Activated T-helper 2 cell treated with anti-CD3 and anti-CD28 coated beads, Interferon-gamma antibody, Interleukin-2, Interleukin-4, amounts not matched to agents 10 μg/mL and 5 μg/mL and 100 μg/mL, durations not matched to agents 14 hours and 24 hours and 36 hours (primary cell): ENCODE measurements around the gene KLF9. TPM values are rescaled to one million over a fixed set of nuclear protein-coding genes. Genes with fewer than 3 reads are reported as not detected.
"Not testable (repeated sequence)": the region's sequence is repeated elsewhere in the genome, so short reads cannot be mapped to it uniquely, and the experiment has no call there.

Experiments
- DNase-seq: peaks from one replicate; pipeline ENCODE4 v3.0.0; 2021; ENCODE audit warnings: low spot score
- H3K27ac Mint-ChIP-seq: one replicate; pipeline ENCODE4 v1.8.0; 2021; ENCODE audit warnings: mixed read lengths
- H3K27me3 Mint-ChIP-seq: one replicate; pipeline ENCODE4 v1.8.0; 2021; ENCODE audit warnings: low read depth, mixed read lengths
- H3K36me3 Mint-ChIP-seq: one replicate; pipeline ENCODE4 v1.8.0; 2021; ENCODE audit warnings: low read depth, mixed read lengths
- H3K4me1 Mint-ChIP-seq: one replicate; pipeline ENCODE4 v1.8.0; 2021; ENCODE audit warnings: low read depth, mixed read lengths
- H3K4me3 Mint-ChIP-seq: one replicate; pipeline ENCODE4 v1.8.0; 2021; ENCODE audit warnings: low read depth, mild to moderate bottlenecking, moderate library complexity, mixed read lengths
- H3K9me3 Mint-ChIP-seq: one replicate; pipeline ENCODE4 v1.8.0; 2021; ENCODE audit warnings: mixed read lengths
- intact Hi-C: fragments of 100-400 bp; cut with micrococcal nuclease; formaldehyde crosslinking; loops from one replicate; pipeline ENCODE4 v1.15.1; 2023
- total RNA-seq: library from RNA; stranded (reverse); gene quantifications from 2 replicates; pipeline ENCODE4 v1.2.3, GENCODE V29; 2022

Gene KLF9
- total RNA-seq, 1 donor from 2014 or later: 13.7 TPM

DNA sequence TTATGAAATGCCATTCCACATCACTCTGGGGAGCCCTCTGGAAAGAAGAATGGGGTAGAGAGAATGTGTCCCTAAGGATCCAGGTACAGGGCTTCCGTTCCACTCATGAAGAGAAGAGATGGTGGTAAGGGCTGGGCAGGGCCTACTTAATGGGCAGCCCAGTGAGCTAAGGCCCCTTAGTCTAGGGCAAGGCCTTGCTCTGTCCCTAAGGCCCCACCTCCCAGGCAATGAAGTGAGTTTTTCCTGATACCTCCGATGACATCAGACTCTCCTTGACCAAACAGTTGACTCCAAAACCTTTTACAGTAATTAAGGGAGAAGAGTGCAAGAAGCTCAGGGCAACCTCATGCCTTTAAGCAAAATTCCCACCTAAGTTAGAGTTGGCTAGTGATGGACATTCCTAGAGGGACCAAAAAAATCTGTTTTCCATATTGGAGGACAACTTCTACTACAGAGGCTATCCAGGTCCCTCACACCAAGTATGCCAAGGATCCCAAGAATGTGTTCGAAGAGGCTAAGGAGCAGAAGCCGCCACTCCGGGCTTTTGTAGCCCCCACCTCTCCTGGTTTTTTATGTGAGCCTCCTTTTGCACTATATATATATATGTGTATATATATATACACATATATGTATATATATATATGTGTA lies 5.9 kb downstream of the KLF9 start:
- Mint-ChIP-seq H3K27ac (no peak overlapping the region), H3K27me3 (no peaks in the 10 kb centered on the region), H3K9me3 (no peaks in the 10 kb centered on the region), H3K36me3 (peaks cover 14% of the 10 kb centered on the region), H3K4me1 (peaks cover 61% of the 10 kb centered on the region), H3K4me3 (no peak overlapping the region)
- no peak for DNase-seq
- intact Hi-C loops: no loop called here

DNA sequence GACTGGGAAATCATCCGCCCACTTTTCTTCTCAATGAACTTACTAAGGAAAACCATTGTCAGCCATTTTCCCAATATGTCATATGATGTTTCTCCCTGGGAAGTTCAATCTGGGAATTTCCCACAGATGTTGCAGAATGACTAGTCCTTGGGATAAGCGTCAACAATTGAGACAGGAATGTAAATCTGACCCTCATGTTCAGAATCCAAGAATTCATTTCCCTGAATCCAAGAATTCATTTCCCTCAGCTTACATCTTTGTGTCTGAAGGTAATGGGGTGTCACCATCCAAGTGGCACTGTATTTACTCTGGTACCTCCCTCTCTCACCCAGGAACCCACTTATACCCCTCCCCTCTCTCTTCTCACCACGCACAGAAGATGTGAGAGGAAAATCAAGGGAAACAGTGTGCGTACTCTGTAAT lies 7.4 kb downstream of the KLF9 start:
- Mint-ChIP-seq H3K9me3 (no peaks in the 10 kb centered on the region), H3K4me1 (peaks cover 61% of the 10 kb centered on the region), H3K27ac (peak overlapping the region; percentile 1), H3K4me3 (no peak overlapping the region), H3K27me3 (no peaks in the 10 kb centered on the region), H3K36me3 (peaks cover 14% of the 10 kb centered on the region)
- intact Hi-C loops: no loop called here
- no peak for DNase-seq

DNA sequence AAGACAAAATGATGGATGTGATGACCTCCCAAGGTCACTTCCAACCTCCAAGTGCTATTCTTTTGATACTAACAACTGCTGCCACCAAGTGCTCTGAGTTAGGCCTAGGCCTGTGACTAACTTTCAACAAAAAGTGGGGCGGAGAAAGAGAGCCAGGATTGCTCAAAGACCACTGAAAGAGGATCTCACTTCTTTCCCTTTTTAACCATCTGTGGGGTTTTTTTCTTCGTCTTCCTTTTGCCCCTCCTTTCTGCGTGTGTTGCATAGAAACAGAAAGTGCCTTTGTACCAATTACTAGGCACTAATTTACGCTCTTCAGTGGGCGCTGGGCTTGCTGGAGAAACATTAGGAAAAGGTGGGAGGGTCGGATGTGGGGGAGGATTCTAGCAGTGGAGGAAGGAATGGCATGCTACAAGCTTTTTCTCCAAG lies 8.0 kb downstream of the KLF9 start:
- intact Hi-C loops: loop anchor here (1.0 kb wide), 1 partner anchor 8 kb away; no protein-coding TSS in a partner anchor
- peaks cover 14% of the 10 kb centered on the region for H3K36me3 Mint-ChIP-seq
- H3K4me3 Mint-ChIP-seq: peak overlapping the region; percentile 75
- H3K9me3 Mint-ChIP-seq: no peaks in the 10 kb centered on the region
- DNase-seq: no peak
- H3K27me3 Mint-ChIP-seq: no peaks in the 10 kb centered on the region
- H3K27ac Mint-ChIP-seq: peak overlapping the region; percentile 88
- peaks cover 55% of the 10 kb centered on the region for H3K4me1 Mint-ChIP-seq

GRCh38 chr9:70405808-70406433 lies 8.5 kb downstream of the KLF9 start:
- Mint-ChIP-seq H3K9me3 (no peaks in the 10 kb centered on the region), H3K4me1 (peaks cover 54% of the 10 kb centered on the region), H3K27me3 (no peaks in the 10 kb centered on the region), H3K36me3 (peaks cover 14% of the 10 kb centered on the region), H3K27ac (peak overlapping the region; percentile 88), H3K4me3 (peak overlapping the region; percentile 75)
- intact Hi-C loops: loop anchor here (1.0 kb wide), 1 partner anchor 8 kb away; no protein-coding TSS in a partner anchor
- DNase-seq: no peak

DNA sequence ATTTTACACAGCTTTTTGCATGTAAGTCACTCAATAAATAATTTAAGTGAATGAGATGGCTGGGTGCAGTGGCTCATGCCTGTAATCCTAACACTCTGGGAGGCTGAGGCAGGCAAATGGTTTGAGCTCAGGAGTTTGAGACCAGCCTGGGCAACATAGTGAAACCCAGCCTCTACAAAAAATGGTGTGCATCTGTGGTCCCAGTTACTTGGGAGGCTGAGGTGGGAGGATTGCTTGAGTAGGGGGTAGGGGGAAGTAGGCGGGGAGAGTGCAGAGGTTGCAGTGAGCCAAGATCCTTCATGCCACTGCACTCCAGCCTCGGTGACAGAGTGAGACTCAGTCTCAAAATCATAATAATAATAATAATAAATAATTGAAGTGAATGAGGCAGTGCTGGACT lies 10.2 kb downstream of the KLF9 start:
- H3K4me1 Mint-ChIP-seq: peaks cover 44% of the 10 kb centered on the region
- peaks cover 12% of the 10 kb centered on the region for H3K36me3 Mint-ChIP-seq
- intact Hi-C loops: no loop called here
- no peaks in the 10 kb centered on the region for H3K9me3 Mint-ChIP-seq
- H3K27ac Mint-ChIP-seq: peak overlapping the region; percentile 41
- DNase-seq: no peak
- H3K27me3 Mint-ChIP-seq: no peaks in the 10 kb centered on the region
- no peak overlapping the region for H3K4me3 Mint-ChIP-seq

- peaks cover 12% of the 10 kb centered on the region for H3K36me3 Mint-ChIP-seq
- peaks cover 48% of the 10 kb centered on the region for H3K4me1 Mint-ChIP-seq
- H3K27me3 Mint-ChIP-seq: no peaks in the 10 kb centered on the region
- H3K9me3 Mint-ChIP-seq: no peaks in the 10 kb centered on the region
- DNase-seq: no peak
- intact Hi-C loops: no loop called here
- H3K4me3 Mint-ChIP-seq: no peak overlapping the region
- no peak overlapping the region for H3K27ac Mint-ChIP-seq
Observed at GRCh38 chr9:70403618-70404025, 10.8 kb downstream of the KLF9 start.

DNA sequence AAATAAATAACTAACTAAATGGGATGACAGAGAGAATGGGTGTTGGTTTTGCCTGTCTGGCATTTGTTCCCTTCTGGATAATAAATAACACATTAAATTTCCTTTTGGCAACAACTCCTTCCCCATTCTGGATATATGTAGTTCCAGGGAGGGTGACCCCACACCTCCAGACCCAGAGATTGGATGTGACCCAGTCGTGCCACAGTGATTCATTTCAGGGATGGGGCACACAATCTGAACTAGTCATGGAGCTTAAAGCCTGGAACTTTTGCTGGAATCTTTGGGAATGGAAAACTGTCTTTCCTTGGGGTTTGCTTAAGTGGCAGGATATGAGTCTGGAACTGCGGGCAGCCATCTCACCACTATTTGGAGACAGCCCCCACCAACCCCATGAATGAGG lies 11.3 kb downstream of the KLF9 start:
- H3K9me3 Mint-ChIP-seq: no peaks in the 10 kb centered on the region
- intact Hi-C loops: no loop called here
- peaks cover 9% of the 10 kb centered on the region for H3K36me3 Mint-ChIP-seq
- no peak for DNase-seq
- H3K4me1 Mint-ChIP-seq: peaks cover 47% of the 10 kb centered on the region
- no peak overlapping the region for H3K4me3 Mint-ChIP-seq
- H3K27me3 Mint-ChIP-seq: no peaks in the 10 kb centered on the region
- no peak overlapping the region for H3K27ac Mint-ChIP-seq

DNA sequence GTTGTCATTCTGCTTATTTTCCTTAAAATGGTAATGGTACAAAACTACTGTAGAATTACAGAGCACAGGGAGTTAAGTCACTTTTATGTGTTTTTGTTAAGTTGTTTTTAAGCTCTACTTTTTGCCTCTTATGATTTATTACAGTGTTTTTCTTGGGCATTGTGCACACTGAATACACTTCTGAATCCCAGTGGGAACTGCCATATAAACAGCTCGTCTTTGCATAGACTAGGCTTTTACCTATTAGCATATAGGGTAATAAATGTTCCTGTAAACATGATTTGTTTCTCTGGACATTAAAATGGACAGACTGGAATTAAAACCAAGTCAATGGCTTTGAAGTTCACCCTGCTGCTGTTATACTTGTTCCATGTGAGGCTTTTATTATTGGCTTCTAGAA lies 12.2 kb downstream of the KLF9 start:
- Mint-ChIP-seq H3K4me1 (peaks cover 50% of the 10 kb centered on the region), H3K9me3 (no peaks in the 10 kb centered on the region), H3K36me3 (peaks cover 5% of the 10 kb centered on the region), H3K27ac (no peak overlapping the region), H3K4me3 (no peak overlapping the region), H3K27me3 (no peaks in the 10 kb centered on the region)
- no peak for DNase-seq
- intact Hi-C loops: no loop called here

DNA sequence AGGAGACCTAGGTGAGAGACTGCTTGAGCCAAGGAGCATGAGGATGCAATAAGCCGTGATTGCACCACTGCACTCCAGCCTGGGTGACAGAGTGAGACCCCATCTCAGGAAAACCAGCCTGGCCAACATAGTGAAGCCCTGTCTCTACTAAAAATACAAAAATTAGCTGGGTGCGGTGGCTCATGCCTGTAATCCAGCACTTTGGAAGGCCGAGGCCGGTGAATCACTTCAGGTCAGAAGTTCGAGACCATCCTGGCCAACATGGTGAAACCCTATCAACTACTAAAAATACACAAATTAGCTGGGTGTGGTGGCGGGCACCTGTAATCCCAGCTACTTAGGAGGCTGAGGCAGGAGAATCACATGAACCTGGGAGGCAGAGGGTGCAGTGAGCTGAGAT lies 13.2 kb downstream of the KLF9 start:
- H3K4me1 Mint-ChIP-seq: peaks cover 45% of the 10 kb centered on the region
- H3K27me3 Mint-ChIP-seq, H3K36me3 Mint-ChIP-seq, H3K9me3 Mint-ChIP-seq, H3K4me3 Mint-ChIP-seq, H3K27ac Mint-ChIP-seq, intact Hi-C loops, DNase-seq: not testable (repeated sequence)

DNA sequence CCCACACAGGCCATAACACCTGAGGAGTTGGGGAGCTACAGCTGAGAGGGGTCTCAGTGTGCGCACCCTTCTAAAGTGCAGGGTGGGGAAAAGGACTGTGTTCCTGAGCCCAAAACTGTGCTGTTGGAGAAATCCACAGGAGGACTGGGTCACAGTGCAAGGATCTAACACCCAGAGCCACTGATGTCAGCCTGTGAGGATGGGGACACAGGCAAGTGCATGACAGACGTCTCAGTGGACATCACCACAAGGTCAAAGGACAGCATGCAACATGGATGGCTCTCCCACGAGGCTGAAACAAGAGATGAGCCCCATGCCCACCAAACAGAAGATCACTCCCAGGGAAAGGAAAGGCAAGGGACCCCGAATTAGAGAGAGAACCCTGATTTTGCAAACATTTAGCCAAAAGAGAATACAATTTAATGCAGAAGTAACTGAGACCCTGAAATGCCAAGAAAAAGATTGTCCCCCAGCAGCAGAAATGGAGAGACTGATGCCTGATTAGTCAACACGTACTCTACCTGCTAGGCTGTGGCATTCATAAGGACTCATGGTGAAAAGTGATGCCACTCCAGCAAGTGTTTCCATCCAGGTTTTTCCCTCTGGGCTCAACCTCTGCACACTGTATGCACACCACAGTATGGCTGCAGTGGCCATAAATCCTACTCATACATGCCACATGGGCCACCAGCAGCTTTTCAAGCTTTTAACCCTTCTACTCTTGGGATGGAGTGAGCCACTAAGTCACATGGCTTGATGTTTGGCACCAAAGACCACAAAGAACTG lies 14.2 kb downstream of the KLF9 start:
- Mint-ChIP-seq H3K36me3 (no peaks in the 10 kb centered on the region), H3K4me1 (peaks cover 39% of the 10 kb centered on the region), H3K27ac (no peak overlapping the region), H3K9me3 (no peaks in the 10 kb centered on the region), H3K4me3 (no peak overlapping the region), H3K27me3 (no peaks in the 10 kb centered on the region)
- no peak for DNase-seq
- intact Hi-C loops: no loop called here

DNA sequence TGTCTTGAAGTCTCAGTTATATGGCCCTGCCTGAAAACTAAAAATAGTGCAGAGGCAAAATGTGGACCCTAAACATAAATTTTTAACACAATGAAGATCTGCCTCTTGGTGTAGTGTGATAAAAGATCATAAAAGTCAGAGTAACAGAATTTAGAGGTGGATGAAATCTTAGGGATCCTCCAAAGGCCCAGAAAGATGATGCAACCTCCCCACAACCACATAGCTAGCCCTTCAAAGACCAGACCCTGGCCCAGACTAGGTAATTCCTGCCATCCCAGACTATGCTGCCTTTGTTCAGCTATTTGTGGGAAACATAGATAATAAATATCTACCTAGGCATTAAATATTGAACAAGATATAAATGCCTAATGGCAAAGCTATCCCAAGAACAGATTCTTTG lies 15.3 kb downstream of the KLF9 start:
- Mint-ChIP-seq H3K27ac (no peak overlapping the region), H3K36me3 (no peaks in the 10 kb centered on the region), H3K27me3 (no peaks in the 10 kb centered on the region), H3K4me1 (peaks cover 31% of the 10 kb centered on the region), H3K9me3 (no peaks in the 10 kb centered on the region), H3K4me3 (no peak overlapping the region)
- intact Hi-C loops: no loop called here
- DNase-seq: no peak

DNA sequence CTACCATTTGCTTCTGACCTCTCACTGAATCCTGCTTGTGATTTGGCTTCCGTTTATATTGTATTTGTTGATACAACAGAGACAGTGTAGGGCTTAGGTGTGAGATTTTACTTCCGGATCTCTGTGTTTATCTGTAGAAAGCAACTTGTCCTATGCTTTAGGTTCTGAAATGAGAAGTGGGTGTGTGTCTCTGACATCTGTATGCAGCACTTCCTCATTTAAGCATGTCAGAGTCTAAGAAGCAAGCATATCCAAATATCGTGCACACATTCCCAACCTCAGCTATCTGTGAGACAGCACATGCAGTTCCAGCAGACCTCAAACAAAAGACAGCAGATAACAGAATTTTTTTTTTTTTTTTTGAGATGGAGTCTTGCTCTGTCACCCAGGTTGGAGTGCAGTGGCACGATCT lies 16.3 kb downstream of the KLF9 start:
- peak overlapping the region; percentile 31 for H3K4me3 Mint-ChIP-seq
- H3K4me1 Mint-ChIP-seq: peaks cover 30% of the 10 kb centered on the region
- no peaks in the 10 kb centered on the region for H3K9me3 Mint-ChIP-seq
- H3K36me3 Mint-ChIP-seq: no peaks in the 10 kb centered on the region
- intact Hi-C loops: loop anchor here (1.0 kb wide), 2 partner anchors 8 to 13 kb away; no protein-coding TSS in a partner anchor
- H3K27ac Mint-ChIP-seq: peak overlapping the region; percentile 66
- H3K27me3 Mint-ChIP-seq: no peaks in the 10 kb centered on the region
- DNase-seq: no peak

DNA sequence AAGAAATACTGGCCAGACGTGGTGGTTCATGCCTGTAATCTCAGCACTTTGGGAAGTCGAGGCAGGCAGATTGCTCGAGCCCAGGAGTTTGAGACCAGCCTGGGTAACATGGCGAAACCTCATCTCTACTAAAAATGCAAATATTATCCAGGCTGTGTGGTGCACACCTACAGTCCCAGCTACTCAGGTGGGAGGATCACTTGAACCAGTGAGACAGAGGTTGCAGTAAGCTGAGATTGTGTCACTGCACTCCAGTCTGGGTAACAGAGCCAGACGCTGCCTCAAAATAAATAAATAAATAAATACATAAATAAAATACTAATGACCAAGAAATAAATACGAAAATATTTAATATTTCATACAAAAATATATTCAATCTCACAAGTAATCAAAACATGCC lies 18.8 kb downstream of the KLF9 start:
- no peaks in the 10 kb centered on the region for H3K9me3 Mint-ChIP-seq
- no peak overlapping the region for H3K27ac Mint-ChIP-seq

More for the DNA sequence above, 18.8 kb downstream of the KLF9 start:
- no peak overlapping the region for H3K4me3 Mint-ChIP-seq
- no peak for DNase-seq
- intact Hi-C loops: no loop called here
- H3K4me1 Mint-ChIP-seq: peaks cover 37% of the 10 kb centered on the region
- no peaks in the 10 kb centered on the region for H3K27me3 Mint-ChIP-seq
- no peaks in the 10 kb centered on the region for H3K36me3 Mint-ChIP-seq
